ENCODE measurements around the gene FILIP1L.

DNA sequence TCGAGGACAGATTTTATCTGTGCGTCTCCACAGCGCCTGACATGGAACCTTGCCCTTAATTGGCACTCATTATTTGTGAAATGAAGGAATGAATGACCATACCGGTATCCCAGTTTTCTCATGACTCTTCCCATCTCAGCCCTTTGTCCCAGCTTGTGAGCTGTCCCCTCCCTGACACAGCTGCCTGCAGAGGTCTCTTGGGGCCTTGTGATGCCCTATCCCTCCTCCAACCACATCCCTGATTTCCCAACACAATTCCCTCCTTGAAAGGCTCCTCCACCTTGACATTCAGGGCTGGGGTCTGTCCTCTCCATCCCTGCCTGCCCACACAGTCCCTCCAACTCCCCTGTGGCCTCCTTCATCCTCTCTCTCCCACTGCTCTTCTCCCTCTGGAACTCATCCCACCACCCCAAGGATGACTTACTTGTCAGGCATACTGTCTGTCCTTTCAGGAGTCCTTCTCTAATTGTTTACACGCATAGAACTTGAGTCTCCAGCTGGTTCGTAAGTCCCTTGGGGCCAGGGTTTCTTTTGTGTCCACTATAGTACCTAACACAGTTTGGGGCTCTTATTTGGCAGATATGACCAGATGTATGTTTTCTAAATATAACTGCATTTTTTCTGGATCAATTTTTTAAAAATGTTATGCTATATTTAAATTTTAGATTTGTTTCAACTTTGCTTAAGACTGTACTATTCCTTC is 35.6 kb upstream of the FILIP1L start:
- TF ChIP-seq, protein P1, sequence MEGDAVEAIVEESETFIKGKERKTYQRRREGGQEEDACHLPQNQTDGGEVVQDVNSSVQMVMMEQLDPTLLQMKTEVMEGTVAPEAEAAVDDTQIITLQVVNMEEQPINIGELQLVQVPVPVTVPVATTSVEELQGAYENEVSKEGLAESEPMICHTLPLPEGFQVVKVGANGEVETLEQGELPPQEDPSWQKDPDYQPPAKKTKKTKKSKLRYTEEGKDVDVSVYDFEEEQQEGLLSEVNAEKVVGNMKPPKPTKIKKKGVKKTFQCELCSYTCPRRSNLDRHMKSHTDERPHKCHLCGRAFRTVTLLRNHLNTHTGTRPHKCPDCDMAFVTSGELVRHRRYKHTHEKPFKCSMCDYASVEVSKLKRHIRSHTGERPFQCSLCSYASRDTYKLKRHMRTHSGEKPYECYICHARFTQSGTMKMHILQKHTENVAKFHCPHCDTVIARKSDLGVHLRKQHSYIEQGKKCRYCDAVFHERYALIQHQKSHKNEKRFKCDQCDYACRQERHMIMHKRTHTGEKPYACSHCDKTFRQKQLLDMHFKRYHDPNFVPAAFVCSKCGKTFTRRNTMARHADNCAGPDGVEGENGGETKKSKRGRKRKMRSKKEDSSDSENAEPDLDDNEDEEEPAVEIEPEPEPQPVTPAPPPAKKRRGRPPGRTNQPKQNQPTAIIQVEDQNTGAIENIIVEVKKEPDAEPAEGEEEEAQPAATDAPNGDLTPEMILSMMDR (IDR thresholded peaks at IDR 0.05; ENCODE audit: insufficient read depth, low read length, poor library complexity, severe bottlenecking) = no peak
- no peak for TF ChIP-seq EZH2phosphoT487 (conservative IDR thresholded peaks at IDR 0.05; ENCODE audit: low read length)
